Mucosa of gallbladder (tissue), 1 donor: ENCODE results near the gene NMRAL1. TPM values are rescaled to one million over a fixed set of nuclear protein-coding genes. Genes with fewer than 3 reads are reported as not detected.

Experiments used
- DNase-seq: peaks from one replicate; pipeline ENCODE4 v3.0.0-alpha.2; 2020; ENCODE audit warnings: low spot score
- total RNA-seq: library from RNA; stranded (reverse); gene quantifications from one replicate; pipeline ENCODE4 v1.2.1, GENCODE V29; 2021
- donor health status: DM: no; HTN: no; CAD: no.

The NMRAL1 gene
- 58.9 TPM for total RNA-seq

DNA sequence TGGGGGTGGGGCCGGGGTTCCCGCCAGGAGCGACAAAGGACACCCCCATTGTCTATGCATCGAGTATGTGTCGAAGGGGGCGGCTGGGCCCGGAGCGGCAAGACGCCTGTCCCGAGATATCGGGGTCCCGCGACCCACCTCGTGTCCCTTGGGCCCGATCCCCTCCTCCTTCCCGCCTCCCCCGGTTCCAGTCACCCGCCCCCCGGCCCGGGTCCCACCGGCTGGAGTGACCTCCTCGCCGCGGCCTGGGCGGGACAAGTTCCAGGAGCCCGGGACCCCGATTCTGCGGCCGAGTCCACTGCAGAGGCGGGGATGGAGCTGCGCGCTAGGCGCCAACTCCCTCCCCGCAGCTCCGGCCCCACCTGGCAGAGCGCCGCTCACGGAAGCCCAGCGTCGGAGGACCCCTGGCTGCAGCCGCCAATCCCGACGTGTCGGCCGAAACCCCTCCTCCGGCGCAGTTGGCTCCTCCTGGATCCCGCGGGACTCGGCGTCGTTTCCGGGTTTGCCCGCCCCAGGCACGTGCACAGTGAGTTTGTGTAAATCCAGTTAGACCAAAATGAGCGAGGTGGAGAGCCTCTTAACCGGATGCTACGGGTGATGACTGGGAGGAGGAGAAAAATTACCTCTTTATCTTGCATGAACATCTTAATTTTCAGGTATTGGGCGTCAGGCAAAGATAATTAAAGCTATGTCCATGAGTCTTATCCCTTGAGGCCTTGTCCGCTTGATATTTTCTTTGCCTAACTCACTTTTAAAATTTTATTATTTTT is at the start of gene NMRAL1:
TSS of gene NMRAL1 (minus strand) at position 434 of the 770 bp plus-strand sequence. CDS start 493 bp downstream, outside the sequence.
- DNase-seq: peak; percentile 89

- no peak for DNase-seq
These were observed 49.3 kb upstream of the NMRAL1 start for GRCh38 chr16:4523686-4524085.

GRCh38 chr16:4522051-4522581 is 47.7 kb upstream of the NMRAL1 start:
- no peak for DNase-seq

- no peak for DNase-seq
These were observed 46.5 kb upstream of the NMRAL1 start for GRCh38 chr16:4520913-4521312.

DNA sequence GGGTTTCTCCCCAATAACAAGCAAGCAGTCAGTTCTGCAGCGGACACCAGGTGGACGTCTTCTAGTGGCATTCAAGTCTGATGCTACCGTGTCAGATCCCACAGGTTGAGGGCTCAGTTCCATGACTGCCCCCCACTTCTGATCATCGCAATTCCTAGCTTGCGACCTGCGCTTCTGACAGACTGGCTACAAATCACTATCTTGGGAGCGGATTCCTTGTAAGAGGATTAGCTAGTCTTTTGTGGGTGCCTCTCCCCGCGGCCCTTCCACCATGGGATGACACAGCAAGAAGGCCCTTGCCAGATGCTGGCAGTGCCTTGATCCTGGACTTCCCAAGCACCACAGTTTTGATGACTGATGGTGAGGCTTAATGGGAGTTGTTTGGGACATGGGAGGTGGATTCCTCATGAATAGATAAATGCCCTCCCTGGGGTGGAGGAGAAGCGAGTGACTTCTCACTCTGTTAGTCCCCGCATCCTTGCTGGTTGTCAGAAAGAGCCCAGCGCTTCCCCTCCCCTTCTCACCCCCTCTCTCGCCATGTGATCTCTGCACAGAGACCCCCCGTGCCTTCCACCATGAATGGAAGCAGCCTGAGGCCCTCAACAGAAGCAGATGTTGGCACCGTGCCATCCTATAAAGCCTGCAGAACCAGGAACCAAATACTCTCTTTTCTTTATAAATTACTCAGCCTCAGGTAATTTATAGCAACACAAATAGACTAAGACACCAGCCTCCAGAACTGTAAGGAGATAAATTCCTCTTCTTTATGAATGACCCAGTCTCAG is 45.0 kb upstream of the NMRAL1 start:
- no peak for DNase-seq

- no peak for DNase-seq
These were observed 43.6 kb upstream of the NMRAL1 start for GRCh38 chr16:4517812-4518680.

DNA sequence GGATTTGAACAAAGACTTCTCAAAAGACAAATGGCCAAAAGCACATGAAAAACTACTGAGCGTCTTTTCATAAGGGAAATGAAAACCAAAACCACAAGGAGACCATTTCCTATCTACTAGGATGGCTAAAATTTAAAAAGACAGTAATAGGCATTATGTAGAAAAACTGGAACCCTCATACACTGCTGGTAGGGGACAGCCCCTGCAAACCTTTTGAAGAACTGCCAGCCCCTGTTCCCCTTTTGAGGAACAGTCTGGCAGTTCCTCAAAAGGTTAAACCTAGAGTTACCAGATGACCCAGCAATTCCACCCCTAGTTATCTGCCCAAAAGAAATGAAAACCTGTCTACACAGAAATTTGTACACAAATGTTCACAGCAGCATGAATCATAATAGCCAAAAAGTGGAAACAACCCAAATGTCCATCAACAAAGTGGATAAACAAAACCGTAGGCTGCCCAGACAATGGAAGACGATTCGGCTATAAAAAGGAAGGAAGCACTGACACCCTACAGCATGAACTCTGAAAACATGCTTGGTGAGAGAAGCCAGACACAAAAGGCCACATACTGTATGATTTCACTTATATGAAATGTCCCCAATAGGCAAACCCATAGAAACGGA is 41.3 kb upstream of the NMRAL1 start:
- no peak for DNase-seq

DNA sequence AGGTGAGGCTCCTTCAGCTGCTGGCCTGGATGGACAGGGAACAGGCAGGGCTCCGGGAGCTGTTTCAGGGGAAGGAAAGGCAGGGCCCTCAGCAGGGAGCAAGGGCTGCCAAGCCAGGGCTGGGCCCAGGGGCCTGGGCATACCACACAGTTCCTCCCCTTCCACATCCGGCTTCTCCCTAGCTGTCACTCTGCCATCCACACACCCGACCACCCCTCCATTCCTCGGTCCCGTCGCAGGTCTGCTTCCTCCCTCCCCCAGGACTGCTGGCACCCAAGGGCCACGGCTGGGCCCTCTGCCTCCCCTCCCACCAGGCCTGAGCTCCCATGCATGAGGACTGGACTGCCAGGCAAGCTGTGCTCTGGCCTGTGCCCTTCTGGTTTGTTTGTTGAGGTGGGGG is 40.2 kb upstream of the NMRAL1 start:
- no peak for DNase-seq

GRCh38 chr16:4513881-4514280 is 39.5 kb upstream of the NMRAL1 start:
- no peak for DNase-seq

DNA sequence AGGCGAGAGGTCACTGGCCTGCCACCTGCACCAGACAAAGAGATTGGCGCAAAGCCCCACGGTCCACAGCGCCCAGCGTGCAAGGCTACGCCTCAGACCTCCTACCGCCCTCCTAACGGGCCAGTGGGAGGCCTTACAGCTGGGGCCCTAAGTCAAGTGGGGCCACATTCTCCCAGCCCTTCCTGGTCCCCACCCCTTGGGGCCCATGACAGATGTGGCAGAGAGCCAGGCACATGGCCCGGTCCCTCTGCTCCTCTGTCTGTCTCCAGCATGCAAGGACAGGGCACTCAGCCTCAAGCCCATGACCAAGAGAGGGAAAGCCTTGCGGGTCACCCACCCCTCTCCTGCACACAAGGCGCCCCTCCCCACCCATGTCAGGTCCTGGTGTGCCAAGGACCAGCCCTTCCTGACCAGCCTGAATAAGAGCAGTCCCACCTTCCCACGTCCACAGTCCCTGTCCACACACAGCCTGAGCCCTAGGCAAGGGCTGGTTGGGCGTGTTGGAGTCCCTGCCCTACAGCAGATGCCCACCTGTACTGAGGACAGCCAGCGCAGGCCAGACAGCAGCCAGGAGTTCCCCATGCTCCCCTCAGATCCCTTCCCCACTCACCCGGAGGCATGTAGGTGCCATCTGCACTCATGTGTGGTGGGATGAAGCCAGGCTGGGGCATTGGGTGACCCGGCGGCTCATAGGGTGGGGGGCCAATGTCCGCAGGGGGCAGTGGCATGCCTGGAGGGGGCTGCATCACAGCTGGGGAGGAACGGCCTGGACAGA is 38.8 kb upstream of the NMRAL1 start:
- DNase-seq: no peak

DNA sequence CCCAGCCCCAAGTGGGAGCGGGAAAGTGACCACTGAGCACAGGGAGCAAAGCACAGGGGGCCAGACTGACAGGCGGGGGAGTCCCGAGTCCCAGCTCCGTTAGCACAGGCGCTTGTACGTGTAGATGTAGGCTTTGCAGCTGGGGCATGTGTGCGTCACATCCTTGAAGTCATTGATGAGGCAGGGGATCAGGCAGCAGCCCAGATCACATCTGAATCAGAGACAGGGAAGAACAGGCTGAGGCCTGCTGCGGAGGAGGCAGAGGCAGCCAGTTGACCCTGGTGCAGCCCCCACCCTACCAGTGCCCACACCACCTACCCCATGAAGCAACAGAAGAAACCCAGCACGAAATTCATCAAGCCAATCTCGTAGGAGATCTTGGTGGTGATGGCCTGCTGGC is 38.0 kb upstream of the NMRAL1 start:
- no peak for DNase-seq

GRCh38 chr16:4511441-4512082 is 37.1 kb upstream of the NMRAL1 start:
- DNase-seq: peak; percentile 58

DNA sequence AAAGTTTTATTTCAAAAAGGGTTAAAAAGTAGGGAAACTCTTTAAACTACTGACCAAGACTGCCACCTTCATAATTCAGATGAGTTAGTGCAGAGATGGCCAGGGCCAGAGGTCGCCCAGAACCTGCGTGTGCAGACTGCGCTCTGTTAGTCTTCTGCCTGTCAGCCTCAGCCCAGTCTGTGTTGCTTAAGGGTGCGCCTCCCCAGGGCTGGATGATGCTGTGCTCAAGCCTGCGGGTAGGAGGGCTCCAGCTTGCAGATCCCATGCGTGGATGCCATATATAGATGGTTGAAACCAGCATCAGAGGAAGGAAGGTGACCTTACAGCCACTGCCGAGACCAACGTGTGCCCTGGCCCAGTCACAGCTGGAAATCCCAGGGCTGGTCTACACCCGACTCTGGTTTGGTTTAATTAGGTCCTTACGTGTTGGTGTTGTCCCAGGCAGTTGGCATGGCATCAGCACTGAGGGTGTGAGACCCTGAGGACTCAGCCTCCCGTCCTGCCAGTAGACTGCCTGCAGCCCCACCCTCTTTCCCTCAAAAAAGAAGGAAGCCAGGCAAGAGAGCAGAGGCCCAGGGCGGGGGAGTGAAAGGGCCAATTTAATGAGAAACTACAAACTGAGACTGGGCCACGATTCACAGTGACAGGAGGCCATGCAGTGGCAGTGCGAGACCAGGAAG is 36.5 kb upstream of the NMRAL1 start:
- no peak for DNase-seq

DNA sequence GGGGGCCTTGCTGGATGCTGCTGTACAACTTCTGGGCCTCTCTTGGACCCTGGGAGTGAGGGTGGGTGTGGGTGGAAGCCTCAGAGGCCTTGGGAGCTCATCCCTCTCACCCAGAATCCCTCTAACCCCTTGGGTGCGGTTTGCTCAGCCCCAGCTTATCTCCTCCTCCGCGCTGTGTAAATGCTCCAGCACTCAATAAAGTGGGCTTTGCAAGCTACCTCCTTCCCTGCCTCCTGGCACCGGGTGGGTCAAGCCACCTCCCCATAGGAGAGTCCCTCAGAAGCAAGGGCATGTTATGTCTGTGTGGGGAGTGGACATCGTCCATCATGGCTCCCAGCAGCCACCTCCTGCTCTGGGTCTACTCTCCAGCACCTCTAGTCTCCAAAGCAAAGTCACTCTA is 35.7 kb upstream of the NMRAL1 start:
- DNase-seq: no peak

GRCh38 chr16:4509420-4509819 is 35.0 kb upstream of the NMRAL1 start:
- no peak for DNase-seq

DNA sequence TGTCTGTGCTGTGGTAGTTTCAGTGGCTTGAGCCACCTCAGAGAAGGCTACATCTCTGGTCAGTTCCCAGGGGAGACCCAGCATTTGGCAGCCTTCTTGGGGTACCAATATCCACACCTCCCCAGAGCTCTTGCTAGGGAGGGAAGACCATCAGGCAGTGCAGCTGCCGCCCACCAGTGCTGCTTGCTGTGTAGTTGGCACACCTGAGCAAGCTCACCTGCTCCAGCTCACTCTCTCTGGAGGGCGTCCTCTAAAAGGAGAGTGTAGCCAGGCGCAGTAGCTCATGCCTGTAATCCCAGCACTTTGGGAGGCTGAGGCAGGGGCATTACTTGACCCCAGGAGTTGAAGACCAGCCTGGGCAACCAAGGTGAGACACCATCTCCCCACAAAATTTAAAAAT is 34.4 kb upstream of the NMRAL1 start:
- DNase-seq: no peak

- DNase-seq: no peak
These were observed 33.3 kb upstream of the NMRAL1 start for GRCh38 chr16:4507588-4508345.

DNA sequence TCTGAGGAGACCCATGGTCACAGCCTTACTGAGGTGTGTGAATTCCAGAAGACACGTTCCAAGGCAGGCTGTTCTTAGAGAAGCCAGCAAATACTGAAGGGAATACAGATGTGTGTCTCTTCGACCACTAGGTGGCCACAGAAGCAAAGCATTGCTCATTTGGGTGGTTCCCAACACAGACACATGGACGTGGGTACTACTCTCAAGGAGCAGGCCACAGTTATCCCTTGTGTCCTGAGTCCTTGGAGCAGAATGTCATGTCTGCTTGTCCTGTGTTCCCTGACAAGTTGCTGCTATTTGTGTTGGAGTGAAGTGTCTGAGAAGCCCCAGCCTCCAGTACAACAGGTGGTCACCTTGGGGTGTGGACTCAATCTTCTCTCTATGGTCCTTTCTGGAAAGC is 32.0 kb upstream of the NMRAL1 start:
- DNase-seq: peak; percentile 73
